ENCODE data around the gene KCNH8.

GRCh38 chr3:19347671-19348070, 199.4 kb downstream of the KCNH8 start:
- TF ChIP-seq CTCF (IDR thresholded peaks at IDR 0.05): no peak
- no peak for TF ChIP-seq POLR2A (IDR thresholded peaks at IDR 0.05)
